ENCODE data around the gene LTC4S.

Gene LTC4S

DNA sequence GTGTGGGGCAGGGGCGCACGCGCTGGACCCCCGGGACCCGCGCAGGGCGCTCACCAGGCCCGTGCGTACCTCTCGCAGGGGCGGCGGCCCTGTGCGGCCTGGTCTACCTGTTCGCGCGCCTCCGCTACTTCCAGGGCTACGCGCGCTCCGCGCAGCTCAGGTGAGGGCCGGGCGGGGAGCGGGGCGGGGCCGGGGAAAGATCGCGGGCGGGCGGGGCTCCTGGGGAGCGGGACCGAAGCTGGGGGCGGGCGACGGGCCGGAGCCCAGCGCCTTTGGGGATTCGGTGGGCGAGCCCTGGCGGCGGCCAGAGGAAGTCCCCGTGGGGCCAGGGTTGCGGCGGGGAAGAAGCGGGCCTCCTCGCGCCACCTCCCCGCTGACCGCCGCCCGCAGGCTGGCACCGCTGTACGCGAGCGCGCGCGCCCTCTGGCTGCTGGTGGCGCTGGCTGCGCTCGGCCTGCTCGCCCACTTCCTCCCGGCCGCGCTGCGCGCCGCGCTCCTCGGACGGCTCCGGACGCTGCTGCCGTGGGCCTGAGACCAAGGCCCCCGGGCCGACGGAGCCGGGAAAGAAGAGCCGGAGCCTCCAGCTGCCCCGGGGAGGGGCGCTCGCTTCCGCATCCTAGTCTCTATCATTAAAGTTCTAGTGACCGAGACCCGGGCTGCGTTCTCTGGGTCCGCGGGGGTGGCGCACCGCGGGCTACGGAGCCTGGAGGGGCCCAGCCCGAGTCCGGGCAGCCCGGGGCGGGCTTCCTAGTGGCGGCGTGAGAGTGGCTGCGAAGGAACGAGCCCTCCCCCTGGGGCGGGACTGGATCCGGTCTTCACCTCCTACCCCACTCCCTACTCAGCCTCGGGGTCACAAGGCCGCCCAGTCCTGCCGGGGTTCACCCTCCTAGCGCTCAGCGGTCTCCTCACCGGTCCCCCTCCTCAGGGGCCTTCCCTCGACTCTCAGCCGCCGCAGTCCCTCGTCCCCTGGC lies 2.4 kb downstream of the LTC4S start:
- Histone ChIP-seq H3K9ac (ENCODE audit: low read length in 2 of 2) (peak overlapping the region; percentile 64 to 71), H3K36me3 (ENCODE audit: control insufficient read depth in 2 of 2, insufficient read depth in 2 of 2, low read length in 2 of 2) (peaks cover 7 to 21% of the 10 kb centered on the region in 2 donors), H3K27ac (ENCODE audit: low read length) (peak overlapping the region; percentile 53), H3K4me3 (ENCODE audit: low read length in 2 of 2) (peak overlapping the region; percentile 40 to 74), H3K27me3 (ENCODE audit: control insufficient read depth in 1 of 2, insufficient read depth in 2 of 2, low read length in 2 of 2) (no peaks in the 10 kb centered on the region), H3K4me1 (ENCODE audit: control insufficient read depth, insufficient read depth, low read length) (peaks cover 38% of the 10 kb centered on the region), H3K9me3 (ENCODE audit: control insufficient read depth in 2 of 2, low read length in 2 of 2) (no peaks in the 10 kb centered on the region)

DNA sequence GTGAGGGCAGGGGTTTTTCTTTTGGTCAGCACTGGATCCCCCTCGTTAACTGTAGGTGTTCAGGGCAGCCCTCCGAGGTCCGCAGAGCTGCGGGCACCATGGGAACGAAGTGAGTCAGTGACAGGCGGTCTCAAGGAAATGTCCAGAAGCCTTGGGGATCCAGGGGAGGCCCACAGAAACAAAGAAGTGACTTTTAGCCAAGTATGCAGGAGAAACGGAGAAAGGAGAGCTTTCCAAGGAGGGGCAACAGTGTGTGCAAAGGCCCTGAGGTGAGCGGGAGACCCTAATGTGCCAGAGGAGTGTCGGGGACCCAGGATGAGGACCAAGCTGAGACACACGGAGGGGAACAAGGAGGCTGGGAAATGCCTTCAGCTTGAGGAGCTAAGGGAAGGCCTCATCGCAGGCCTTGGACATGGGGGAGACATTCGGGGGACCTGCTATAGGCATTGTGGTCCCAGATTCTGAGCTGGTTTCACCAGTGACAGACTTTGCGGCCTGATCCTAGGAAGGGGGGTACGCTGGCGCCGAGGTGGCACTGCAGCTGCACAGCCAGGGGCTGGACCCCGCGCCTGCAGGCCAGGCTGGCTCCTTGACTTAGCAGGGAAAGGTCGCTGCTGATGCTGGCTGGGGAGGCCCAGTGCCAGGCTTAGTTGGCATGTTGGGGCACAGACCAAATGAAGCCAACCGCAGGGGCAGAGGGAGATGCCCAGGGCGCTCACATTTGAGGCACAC lies 3.3 kb downstream of the LTC4S start:
- peak overlapping the region; percentile 64 to 71 for H3K9ac ChIP-seq (ENCODE audit: low read length in 2 of 2)
- H3K36me3 ChIP-seq (ENCODE audit: control insufficient read depth in 2 of 2, insufficient read depth in 2 of 2, low read length in 2 of 2): peaks cover 7 to 21% of the 10 kb centered on the region in 2 donors
- peak overlapping the region; percentile 53 for H3K27ac ChIP-seq (ENCODE audit: low read length)
- no peaks in the 10 kb centered on the region for H3K9me3 ChIP-seq (ENCODE audit: control insufficient read depth in 2 of 2, low read length in 2 of 2)
- H3K27me3 ChIP-seq (ENCODE audit: control insufficient read depth in 1 of 2, insufficient read depth in 2 of 2, low read length in 2 of 2): no peaks in the 10 kb centered on the region
- H3K4me3 ChIP-seq (ENCODE audit: low read length in 2 of 2): peak overlapping the region; percentile 40 to 74
- H3K4me1 ChIP-seq (ENCODE audit: control insufficient read depth, insufficient read depth, low read length): peaks cover 43% of the 10 kb centered on the region

DNA sequence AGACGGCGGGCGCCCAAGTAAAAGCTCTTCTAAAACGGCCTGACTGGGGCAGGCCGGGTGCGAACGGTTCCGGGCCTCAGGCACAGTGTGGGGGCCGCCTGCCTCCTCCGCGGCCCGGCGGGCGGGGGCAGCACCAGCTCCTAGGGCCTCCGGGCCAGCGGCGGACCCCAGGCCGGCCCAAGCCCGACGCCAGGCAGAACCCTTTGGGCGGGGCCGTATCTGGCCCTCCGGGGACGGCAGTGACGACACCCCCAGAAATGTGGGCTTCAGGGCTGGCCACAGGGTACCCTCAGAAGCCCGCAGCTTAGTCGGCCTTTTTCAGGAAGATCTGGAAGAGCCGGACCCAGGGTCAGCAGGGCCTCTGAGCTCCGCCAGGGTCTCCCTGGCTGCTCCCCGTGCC lies 4.0 kb downstream of the LTC4S start:
- Histone ChIP-seq H3K4me1 (ENCODE audit: control insufficient read depth, insufficient read depth, low read length) (peaks cover 50% of the 10 kb centered on the region), H3K36me3 (ENCODE audit: control insufficient read depth in 2 of 2, insufficient read depth in 2 of 2, low read length in 2 of 2) (peaks cover 7 to 21% of the 10 kb centered on the region in 2 donors), H3K4me3 (ENCODE audit: low read length in 2 of 2) (no peak overlapping the region), H3K9ac (ENCODE audit: low read length in 2 of 2) (no peak overlapping the region), H3K9me3 (ENCODE audit: control insufficient read depth in 2 of 2, low read length in 2 of 2) (no peaks in the 10 kb centered on the region), H3K27ac (ENCODE audit: low read length) (no peak overlapping the region), H3K27me3 (ENCODE audit: control insufficient read depth in 1 of 2, insufficient read depth in 2 of 2, low read length in 2 of 2) (no peaks in the 10 kb centered on the region)

DNA sequence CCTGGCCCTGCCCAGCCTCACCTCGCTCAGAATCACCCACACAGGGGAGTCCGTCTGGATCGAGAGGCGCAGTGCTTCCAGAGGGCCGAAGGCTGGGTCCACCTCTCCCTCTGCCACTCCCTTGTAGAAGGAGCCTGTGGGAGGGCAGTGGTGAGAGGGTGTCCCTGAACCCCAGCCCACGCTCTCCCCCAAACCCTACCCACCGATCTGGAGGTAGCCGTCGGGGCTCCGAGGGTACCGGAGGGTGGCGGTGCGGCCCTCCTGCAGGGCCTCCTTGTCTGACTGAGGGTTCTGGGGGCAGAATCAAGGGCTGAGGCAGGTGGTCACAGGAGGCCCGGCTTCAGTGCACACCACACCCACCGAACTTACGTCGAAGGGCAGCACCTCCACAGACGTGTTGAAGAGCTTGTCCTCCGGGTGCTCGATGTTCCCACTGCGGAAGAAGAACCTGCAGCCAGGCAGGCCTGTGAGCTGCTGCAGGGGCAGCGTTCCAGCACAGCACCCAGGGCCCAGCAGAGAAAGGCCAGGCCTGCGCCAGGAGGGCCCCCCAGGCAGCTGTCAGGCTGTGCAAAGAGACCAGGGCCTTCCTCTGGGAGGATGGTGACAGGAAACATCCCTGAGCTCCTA lies 4.5 kb downstream of the LTC4S start:
- Histone ChIP-seq H3K4me3 (ENCODE audit: low read length in 2 of 2) (no peak overlapping the region), H3K36me3 (ENCODE audit: control insufficient read depth in 2 of 2, insufficient read depth in 2 of 2, low read length in 2 of 2) (peaks cover 7 to 21% of the 10 kb centered on the region in 2 donors), H3K4me1 (ENCODE audit: control insufficient read depth, insufficient read depth, low read length) (peaks cover 50% of the 10 kb centered on the region), H3K27ac (ENCODE audit: low read length) (no peak overlapping the region), H3K9me3 (ENCODE audit: control insufficient read depth in 2 of 2, low read length in 2 of 2) (no peaks in the 10 kb centered on the region), H3K9ac (ENCODE audit: low read length in 2 of 2) (no peak overlapping the region), H3K27me3 (ENCODE audit: control insufficient read depth in 1 of 2, insufficient read depth in 2 of 2, low read length in 2 of 2) (no peaks in the 10 kb centered on the region)

DNA sequence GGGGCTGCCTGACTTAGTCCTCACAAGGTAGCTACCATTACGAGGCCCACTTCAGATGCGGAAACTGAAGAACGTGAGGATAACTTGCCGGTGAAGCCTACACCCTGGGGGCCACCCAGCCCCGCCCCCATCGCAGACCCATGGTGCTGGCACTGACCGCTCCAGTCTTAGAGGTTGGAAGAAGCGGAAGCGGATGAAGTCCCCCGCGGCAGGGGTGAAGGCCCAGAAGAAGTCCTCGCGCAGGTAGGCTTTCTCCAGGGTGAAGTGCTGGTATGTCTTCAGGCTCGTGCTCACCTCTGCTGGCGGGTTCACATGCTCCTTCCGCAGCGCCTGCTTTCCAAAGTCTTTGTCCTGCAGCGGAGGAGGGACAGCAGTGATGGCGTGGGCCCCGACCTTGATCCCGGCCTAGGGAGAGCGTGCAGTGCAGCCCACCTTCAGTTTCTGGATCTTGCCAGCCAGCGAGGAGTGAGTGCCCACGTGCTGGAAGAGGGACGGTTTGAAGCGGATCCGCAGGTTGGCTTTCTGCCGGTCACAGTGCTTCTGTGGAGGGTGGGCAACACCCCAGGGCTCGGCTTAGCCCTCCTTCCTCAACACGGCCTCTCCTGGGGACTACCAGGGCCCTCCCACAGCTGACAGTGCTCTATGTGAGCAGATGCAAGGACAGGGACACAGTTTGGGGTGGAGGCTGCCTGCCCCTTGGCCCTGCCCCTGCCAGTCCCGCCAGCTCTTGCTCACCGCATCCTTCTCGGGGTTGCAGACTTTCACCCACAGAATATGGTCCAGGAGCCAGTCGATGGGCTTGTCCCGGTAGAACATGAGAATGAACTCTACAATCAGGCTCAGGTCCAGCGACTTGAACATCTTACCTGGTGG lies 5.2 kb downstream of the LTC4S start:
- no peak overlapping the region for H3K4me3 ChIP-seq (ENCODE audit: low read length in 2 of 2)
- no peak overlapping the region for H3K9ac ChIP-seq (ENCODE audit: low read length in 2 of 2)
- H3K27me3 ChIP-seq (ENCODE audit: control insufficient read depth in 1 of 2, insufficient read depth in 2 of 2, low read length in 2 of 2): no peaks in the 10 kb centered on the region
- peaks cover 49% of the 10 kb centered on the region for H3K4me1 ChIP-seq (ENCODE audit: control insufficient read depth, insufficient read depth, low read length)
- H3K27ac ChIP-seq (ENCODE audit: low read length): no peak overlapping the region
- H3K9me3 ChIP-seq (ENCODE audit: control insufficient read depth in 2 of 2, low read length in 2 of 2): no peaks in the 10 kb centered on the region
- H3K36me3 ChIP-seq (ENCODE audit: control insufficient read depth in 2 of 2, insufficient read depth in 2 of 2, low read length in 2 of 2): peaks cover 7 to 21% of the 10 kb centered on the region in 2 donors

DNA sequence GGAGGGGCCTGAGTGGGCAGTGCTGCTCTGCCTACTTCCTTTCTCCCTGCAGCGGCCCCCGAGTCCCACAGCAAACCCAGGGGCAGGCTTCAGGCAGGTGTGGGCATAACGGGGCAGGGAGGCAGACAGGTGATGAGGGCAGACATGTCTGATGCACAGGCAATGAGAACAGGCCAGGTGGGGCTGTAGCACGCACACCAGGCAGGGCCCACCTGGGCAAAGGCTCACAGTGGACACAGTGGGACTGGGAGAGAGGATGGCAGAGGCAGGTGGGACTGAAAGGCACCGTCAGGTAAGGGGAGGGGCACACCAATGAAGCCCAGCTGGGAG lies 5.8 kb downstream of the LTC4S start:
- H3K9me3 ChIP-seq (ENCODE audit: control insufficient read depth in 2 of 2, low read length in 2 of 2): no peaks in the 10 kb centered on the region
- H3K4me1 ChIP-seq (ENCODE audit: control insufficient read depth, insufficient read depth, low read length): peaks cover 50% of the 10 kb centered on the region
- H3K4me3 ChIP-seq (ENCODE audit: low read length in 2 of 2): no peak overlapping the region
- H3K9ac ChIP-seq (ENCODE audit: low read length in 2 of 2): no peak overlapping the region
- H3K27me3 ChIP-seq (ENCODE audit: control insufficient read depth in 1 of 2, insufficient read depth in 2 of 2, low read length in 2 of 2): no peaks in the 10 kb centered on the region
- H3K36me3 ChIP-seq (ENCODE audit: control insufficient read depth in 2 of 2, insufficient read depth in 2 of 2, low read length in 2 of 2): peaks cover 7 to 21% of the 10 kb centered on the region in 2 donors
- H3K27ac ChIP-seq (ENCODE audit: low read length): no peak overlapping the region

DNA sequence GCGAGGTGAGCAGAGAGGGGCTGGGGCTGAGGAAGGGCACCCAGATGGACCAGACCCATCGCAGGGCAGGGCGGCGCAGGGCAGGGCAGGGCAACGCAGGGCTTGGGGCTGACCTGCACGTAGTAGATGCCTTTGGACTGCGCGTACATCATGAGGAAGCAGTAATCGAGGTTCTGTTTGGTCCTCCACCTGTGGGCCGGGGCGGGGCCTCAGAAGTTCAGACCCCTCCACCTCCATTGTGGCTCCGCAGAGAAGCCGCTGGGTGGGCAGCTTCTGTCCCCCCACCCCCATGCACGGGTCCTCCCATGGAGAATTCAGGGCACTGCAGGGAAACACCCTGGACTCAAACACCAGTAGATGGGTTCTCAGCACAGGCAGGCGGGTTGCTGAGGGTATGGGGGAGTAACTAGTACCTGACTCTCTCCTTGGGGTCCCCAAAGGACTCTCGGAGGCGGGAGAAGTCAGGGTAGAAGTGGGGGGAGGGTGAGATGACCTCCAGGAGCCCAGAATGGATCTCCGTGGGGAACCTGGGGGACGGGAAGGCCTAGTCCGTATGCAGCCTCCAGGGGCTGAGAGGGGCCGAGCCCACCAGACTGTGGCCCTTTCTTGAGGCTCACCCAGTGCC lies 6.4 kb downstream of the LTC4S start:
- peaks cover 50% of the 10 kb centered on the region for H3K4me1 ChIP-seq (ENCODE audit: control insufficient read depth, insufficient read depth, low read length)
- no peak overlapping the region for H3K27ac ChIP-seq (ENCODE audit: low read length)
- no peak overlapping the region for H3K9ac ChIP-seq (ENCODE audit: low read length in 2 of 2)
- no peaks in the 10 kb centered on the region for H3K9me3 ChIP-seq (ENCODE audit: control insufficient read depth in 2 of 2, low read length in 2 of 2)
- H3K4me3 ChIP-seq (ENCODE audit: low read length in 2 of 2): no peak overlapping the region
- peaks cover 7 to 21% of the 10 kb centered on the region in 2 donors for H3K36me3 ChIP-seq (ENCODE audit: control insufficient read depth in 2 of 2, insufficient read depth in 2 of 2, low read length in 2 of 2)
- no peaks in the 10 kb centered on the region for H3K27me3 ChIP-seq (ENCODE audit: control insufficient read depth in 1 of 2, insufficient read depth in 2 of 2, low read length in 2 of 2)

DNA sequence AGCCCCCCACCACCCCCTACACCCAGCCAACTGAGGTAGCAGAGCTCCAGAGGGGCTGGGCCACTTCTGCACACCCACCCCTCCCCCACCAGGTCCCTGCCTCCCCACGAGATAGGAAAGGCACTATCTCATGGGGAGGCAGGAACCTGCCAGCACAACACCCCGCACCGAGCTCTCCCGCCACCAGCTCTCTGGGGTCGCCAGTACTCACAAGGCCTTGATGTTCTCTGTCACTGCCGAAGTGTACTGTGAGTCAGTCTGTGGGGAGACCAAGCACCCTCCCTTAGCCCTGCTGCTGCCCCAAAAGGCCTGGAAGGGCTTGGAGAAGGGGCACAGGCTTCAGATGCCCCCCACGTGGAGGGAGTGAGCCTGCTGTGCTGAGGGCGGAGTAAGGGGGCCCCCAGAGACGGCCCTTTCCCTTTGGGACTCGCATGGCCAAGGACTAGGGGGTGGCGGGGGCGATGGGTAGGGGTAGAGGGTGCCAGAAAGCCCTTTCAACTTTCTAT lies 7.0 kb downstream of the LTC4S start:
- Histone ChIP-seq H3K4me1 (ENCODE audit: control insufficient read depth, insufficient read depth, low read length) (peaks cover 50% of the 10 kb centered on the region), H3K27ac (ENCODE audit: low read length) (no peak overlapping the region), H3K36me3 (ENCODE audit: control insufficient read depth in 2 of 2, insufficient read depth in 2 of 2, low read length in 2 of 2) (peaks cover 7 to 21% of the 10 kb centered on the region in 2 donors), H3K27me3 (ENCODE audit: control insufficient read depth in 1 of 2, insufficient read depth in 2 of 2, low read length in 2 of 2) (no peaks in the 10 kb centered on the region), H3K4me3 (ENCODE audit: low read length in 2 of 2) (no peak overlapping the region), H3K9ac (ENCODE audit: low read length in 2 of 2) (no peak overlapping the region), H3K9me3 (ENCODE audit: control insufficient read depth in 2 of 2, low read length in 2 of 2) (no peaks in the 10 kb centered on the region)

DNA sequence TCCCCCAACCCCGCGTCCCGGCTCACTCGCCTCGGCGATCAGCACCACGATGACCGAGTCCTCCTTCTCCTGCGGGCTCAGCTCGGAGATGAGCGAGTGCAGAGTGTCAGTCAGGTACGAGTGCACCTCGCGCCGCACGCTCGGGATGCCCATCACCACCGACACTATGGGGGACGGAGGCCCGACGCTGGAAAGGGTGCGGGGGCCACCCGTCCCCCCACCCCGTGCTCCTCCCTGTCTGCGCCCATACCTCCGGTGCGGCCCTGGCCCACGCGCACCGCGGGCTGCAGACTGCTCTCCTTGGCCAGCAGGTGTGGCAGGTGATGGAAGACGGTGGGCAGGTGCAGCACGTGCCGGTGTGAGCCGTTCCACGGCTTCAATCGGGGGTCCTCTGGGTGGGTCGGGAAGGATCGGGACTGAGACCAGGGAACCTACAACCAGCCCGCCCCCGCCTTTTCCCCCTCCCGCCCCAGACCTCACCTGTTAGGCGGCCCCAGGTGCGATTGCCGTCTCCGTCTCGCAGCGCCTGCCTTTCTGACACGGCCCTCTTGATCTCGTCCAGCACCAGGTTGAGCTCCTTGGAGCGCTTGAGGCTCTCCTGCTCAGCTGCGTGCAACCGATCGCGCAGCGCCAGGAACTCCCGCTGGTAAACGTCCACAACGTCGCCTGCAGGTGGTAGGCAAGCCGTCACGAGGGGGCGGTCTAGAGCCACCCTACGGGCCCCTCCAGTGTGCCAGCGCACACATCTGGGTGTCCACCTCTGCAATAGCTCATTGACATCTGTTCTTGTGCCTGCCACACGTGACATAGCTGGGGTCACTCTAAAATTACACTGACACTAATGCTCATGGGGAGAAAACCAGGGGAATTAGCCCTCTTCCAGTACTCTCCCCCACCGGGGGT lies 7.8 kb downstream of the LTC4S start:
- peaks cover 47% of the 10 kb centered on the region for H3K4me1 ChIP-seq (ENCODE audit: control insufficient read depth, insufficient read depth, low read length)

More for the DNA sequence above, 7.8 kb downstream of the LTC4S start:
- Histone ChIP-seq H3K9ac (ENCODE audit: low read length in 2 of 2) (no peak overlapping the region), H3K4me3 (ENCODE audit: low read length in 2 of 2) (peak overlapping the region in 1 of 2 donors; percentile 40), H3K36me3 (ENCODE audit: control insufficient read depth in 2 of 2, insufficient read depth in 2 of 2, low read length in 2 of 2) (peaks cover 7 to 21% of the 10 kb centered on the region in 2 donors), H3K9me3 (ENCODE audit: control insufficient read depth in 2 of 2, low read length in 2 of 2) (no peaks in the 10 kb centered on the region), H3K27ac (ENCODE audit: low read length) (peak overlapping the region; percentile 11), H3K27me3 (ENCODE audit: control insufficient read depth in 1 of 2, insufficient read depth in 2 of 2, low read length in 2 of 2) (no peaks in the 10 kb centered on the region)
